ENCODE results near the gene MED27. TPM values are rescaled to one million over a fixed set of nuclear protein-coding genes. Genes with fewer than 3 reads are reported as not detected.

The MED27 gene
- total and polyA plus RNA-seq, 10 of the 15 experiments (the other 5 are each of a cell fraction or from before 2014, with no cell fraction given): 20.3 to 50.3 (median 35.5) TPM

GRCh38 chr9:131910572-131910971 lies 169.1 kb downstream of the MED27 start:
- ATAC-seq: no peak
- Histone ChIP-seq H3K4me1 (ENCODE audit: control insufficient read depth, insufficient read depth, low read length) (no peaks in the 10 kb centered on the region), H4K20me1 (ENCODE audit: control insufficient read depth, insufficient read depth) (no peaks in the 10 kb centered on the region), H3K27ac (ENCODE audit: control insufficient read depth, insufficient read depth) (no peak overlapping the region), H3K4me2 (ENCODE audit: control insufficient read depth, insufficient read depth) (no peak overlapping the region), H3K4me3 (no peak overlapping the region), H2AFZ (ENCODE audit: control insufficient read depth, low read depth, low read length) (no peak overlapping the region), H3K9me3 (replicated peaks; ENCODE audit: control insufficient read depth, insufficient read depth, low read length) (no peaks in the 10 kb centered on the region), H3K79me2 (ENCODE audit: control insufficient read depth, insufficient read depth, low read length) (no peaks in the 10 kb centered on the region), H3K36me3 (ENCODE audit: control insufficient read depth in 2 of 2, insufficient read depth in 2 of 2, low read length in 1 of 2) (no peaks in the 10 kb centered on the region), H3K27me3 (replicated peaks in 1 of 2; ENCODE audit: control insufficient read depth in 2 of 2, insufficient read depth in 2 of 2, low read length in 1 of 2) (no peaks in the 10 kb centered on the region), H3K9ac (ENCODE audit: control insufficient read depth, insufficient read depth, low read length) (no peak overlapping the region)
- FAIRE-seq: no peak
- ChIA-PET POLR2A (no interaction called here), CTCF (interaction anchor here (1.4 kb wide), 1 partner anchor 15 kb away, joined by 3 read pairs; no protein-coding TSS in a partner anchor), RAD21 (ENCODE audit: unreplicated experiment) (no interaction called here), SMC1A (ENCODE audit: uncharacterized antibody, unreplicated experiment) (no interaction called here)
- 89% methylated on average over 7 of the region's 7 CpGs for WGBS (ENCODE audit: insufficient coverage, insufficient replicate concordance, low lambda C conversion rate, missing lambda C conversion rate)
- DNase-seq (ENCODE audit: low read depth, low spot score): no peak
- TF ChIP-seq RFX5 (IDR thresholded peaks at IDR 0.05; ENCODE audit: low read depth, low read length) (no peak), IKZF1 (conservative IDR thresholded peaks at IDR 0.05) (no peak), MYC (IDR thresholded peaks at IDR 0.05; ENCODE audit: insufficient read depth, insufficient read length, insufficient replicate concordance, low read length, severe bottlenecking) (no peak), HDAC2 (IDR thresholded peaks at IDR 0.05) (no peak), EZH2 (IDR thresholded peaks at IDR 0.05; ENCODE audit: borderline replicate concordance, control insufficient read depth, low read depth, low read length) (no peak), SUPT20H (IDR thresholded peaks at IDR 0.05; ENCODE audit: borderline replicate concordance, control insufficient read depth, low read depth, low read length) (no peak), GATAD2B (conservative IDR thresholded peaks at IDR 0.05; ENCODE audit: low read depth) (no peak), YY1 (IDR thresholded peaks at IDR 0.05; ENCODE audit: low read depth, low read length) (no peak), USF2 (IDR thresholded peaks at IDR 0.05; ENCODE audit: borderline replicate concordance, low read depth, low read length) (no peak), ZNF24 (IDR thresholded peaks at IDR 0.05) (no peak), NFIC (IDR thresholded peaks at IDR 0.05; ENCODE audit: low read depth, low read length) (no peak), CHD4 (IDR thresholded peaks at IDR 0.05) (no peak), ZNF207 (IDR thresholded peaks at IDR 0.05; ENCODE audit: borderline replicate concordance) (no peak), CREB1 (IDR thresholded peaks at IDR 0.05; ENCODE audit: low read depth) (no peak), SUZ12 (IDR thresholded peaks at IDR 0.05; ENCODE audit: unreplicated experiment) (no peak)
- in situ Hi-C loops (cut with MboI) (no loop called here), intact Hi-C loops (cut with micrococcal nuclease; ENCODE audit: unreplicated experiment) (no loop called here)
- BruUV-seq (replicated peaks): no TSS peak
